Hepatocyte (in vitro differentiated cells): ENCODE data around the gene UQCRFS1. TPM values are rescaled to one million over a fixed set of nuclear protein-coding genes. Genes with fewer than 3 reads are reported as not detected.

Source experiments
- DNase-seq: peaks from one replicate; pipeline ENCODE4 v3.0.0-alpha.2; 2016; ENCODE audit warnings: low spot score
- H2AFZ ChIP-seq: fragments of 200-600 bp; sonication (generic); 2 replicates; pipeline ENCODE4 v1.6.0; 2016; ENCODE audit warnings: antibody characterized with exemption, mild to moderate bottlenecking
- H3K27ac ChIP-seq: fragments of 200-600 bp; sonication (generic); 2 replicates; pipeline ENCODE4 v1.5.1; 2016; ENCODE audit warnings: mild to moderate bottlenecking
- H3K27me3 ChIP-seq: fragments of 200-600 bp; sonication (generic); 2 replicates; pipeline ENCODE4 v1.6.1; 2016
- H3K36me3 ChIP-seq: fragments of 200-600 bp; sonication (generic); replicated peaks from 2 replicates; pipeline ENCODE4 v1.5.1; 2016; ENCODE audit warnings: low read depth; ENCODE audit not compliant: insufficient read depth
- H3K4me1 ChIP-seq: fragments of 200-600 bp; sonication (generic); 2 replicates; pipeline ENCODE4 v1.5.1; 2016; ENCODE audit warnings: mild to moderate bottlenecking, moderate library complexity; ENCODE audit not compliant: insufficient read depth
- H3K4me2 ChIP-seq: fragments of 200-600 bp; sonication (generic); 2 replicates; pipeline ENCODE4 v1.6.0; 2016
- H3K4me3 ChIP-seq: fragments of 200-600 bp; sonication (generic); 2 replicates; pipeline ENCODE4 v1.5.1; 2016; ENCODE audit warnings: mild to moderate bottlenecking
- H3K79me2 ChIP-seq: fragments of 200-600 bp; sonication (generic); 2 replicates; pipeline ENCODE4 v1.6.0; 2017; ENCODE audit warnings: mild to moderate bottlenecking
- H3K9me2 ChIP-seq: fragments of 200-600 bp; sonication (generic); replicated peaks from 2 replicates; pipeline ENCODE4 v1.6.0; 2017; ENCODE audit warnings: mild to moderate bottlenecking; ENCODE audit not compliant: insufficient read depth
- H3K9me3 ChIP-seq: fragments of 200-600 bp; sonication (generic); 2 replicates; pipeline ENCODE4 v1.5.1; 2016; ENCODE audit warnings: low read depth, mild to moderate bottlenecking
- H4K20me1 ChIP-seq: fragments of 200-600 bp; sonication (generic); 2 replicates; pipeline ENCODE4 v1.6.0; 2016; ENCODE audit warnings: mild to moderate bottlenecking; ENCODE audit not compliant: insufficient read depth, poor library complexity, severe bottlenecking
- CTCF ChIP-seq: fragments of 200-600 bp; sonication (generic); IDR thresholded peaks from 2 replicates; pipeline ENCODE4 v1.5.1; 2016; ENCODE audit warnings: antibody characterized with exemption, mild to moderate bottlenecking; ENCODE audit not compliant: poor library complexity
- EZH2 ChIP-seq: fragments of 200-600 bp; sonication (generic); IDR thresholded peaks from 2 replicates; pipeline ENCODE4 v1.6.1; 2016; ENCODE audit warnings: antibody characterized with exemption, mild to moderate bottlenecking, borderline replicate concordance
- EZH2phosphoT487 ChIP-seq: fragments of 200-600 bp; sonication (generic); IDR thresholded peaks from one replicate; pipeline ENCODE4 v1.6.1; 2018; ENCODE audit warnings: antibody characterized with exemption, mild to moderate bottlenecking, low read depth, moderate library complexity; ENCODE audit not compliant: unreplicated experiment, severe bottlenecking
- WGBS: methylation state at CpG from one replicate; pipeline ENCODE4 v1.1.6; 2016; ENCODE audit warnings: low lambda C conversion rate; ENCODE audit errors: missing lambda C conversion rate; 5-methylcytosine and 5-hydroxymethylcytosine counted together
- polyA plus RNA-seq: library from polyadenylated mRNA; unstranded; fragments of >200 nt; fragmentation: Nextera tagmentation; extraction: Ambion mirVana; gene quantifications from 2 replicates; pipeline ENCODE4 v1.2.1, GENCODE V29; 2016
- total RNA-seq: library from RNA; depleted of rRNA; stranded (reverse); fragments of >200 nt; gene quantifications from 2 replicates; pipeline ENCODE4 v1.2.3, GENCODE V29; 2014

Gene UQCRFS1
- total and polyA plus RNA-seq, 2 experiments from 2014 or later = 45.0 to 79.0 TPM

- WGBS = 70% methylated on average over 9 of the region's 9 CpGs
Observed at GRCh38 chr19:29247471-29247870, 34.5 kb upstream of the UQCRFS1 start.

GRCh38 chr19:29247051-29247450 is 34.1 kb upstream of the UQCRFS1 start:
- Histone ChIP-seq H4K20me1 (no peaks in the 10 kb centered on the region), H3K79me2 (no peaks in the 10 kb centered on the region), H3K4me3 (no peak overlapping the region), H3K9me2 (no peaks in the 10 kb centered on the region), H2AFZ (no peak overlapping the region), H3K36me3 (no peaks in the 10 kb centered on the region), H3K27ac (no peak overlapping the region), H3K9me3 (no peaks in the 10 kb centered on the region), H3K27me3 (peaks cover 4% of the 10 kb centered on the region), H3K4me2 (no peak overlapping the region), H3K4me1 (no peaks in the 10 kb centered on the region)
- 85% methylated on average over 3 of the region's 3 CpGs for WGBS
- TF ChIP-seq CTCF = no peak
- no peak for TF ChIP-seq EZH2
- TF ChIP-seq EZH2phosphoT487 = no peak
- no peak for DNase-seq

More at GRCh38 chr19:29247471-29247870, 34.5 kb upstream of the UQCRFS1 start:
- no peak for TF ChIP-seq EZH2
- TF ChIP-seq CTCF = no peak
- TF ChIP-seq EZH2phosphoT487 = no peak
- H3K4me2 ChIP-seq = no peak overlapping the region
- H3K27me3 ChIP-seq = peaks cover 4% of the 10 kb centered on the region
- no peak for DNase-seq
- H3K4me1 ChIP-seq = no peaks in the 10 kb centered on the region
- no peak overlapping the region for H2AFZ ChIP-seq
- no peak overlapping the region for H3K27ac ChIP-seq
- H3K79me2 ChIP-seq = no peaks in the 10 kb centered on the region
- no peak overlapping the region for H3K4me3 ChIP-seq
- no peaks in the 10 kb centered on the region for H3K36me3 ChIP-seq
- no peaks in the 10 kb centered on the region for H3K9me2 ChIP-seq
- H3K9me3 ChIP-seq = no peaks in the 10 kb centered on the region
- H4K20me1 ChIP-seq = no peaks in the 10 kb centered on the region

- Histone ChIP-seq H3K4me3 (no peak overlapping the region), H3K4me1 (no peaks in the 10 kb centered on the region), H2AFZ (no peak overlapping the region), H3K9me3 (no peaks in the 10 kb centered on the region), H3K27ac (no peak overlapping the region), H3K36me3 (no peaks in the 10 kb centered on the region), H3K27me3 (peaks cover 4% of the 10 kb centered on the region), H3K79me2 (no peaks in the 10 kb centered on the region), H4K20me1 (no peaks in the 10 kb centered on the region), H3K9me2 (no peaks in the 10 kb centered on the region), H3K4me2 (no peak overlapping the region)
- WGBS = 77% methylated on average over 6 of the region's 6 CpGs
- TF ChIP-seq EZH2phosphoT487 = no peak
- no peak for TF ChIP-seq EZH2
- no peak for TF ChIP-seq CTCF
- DNase-seq = no peak
Observed at GRCh38 chr19:29245215-29245614, 32.3 kb upstream of the UQCRFS1 start.

GRCh38 chr19:29241324-29241723 is 28.4 kb upstream of the UQCRFS1 start:
- H3K79me2 ChIP-seq = no peaks in the 10 kb centered on the region
- no peak overlapping the region for H3K4me3 ChIP-seq
- TF ChIP-seq EZH2 = no peak
- TF ChIP-seq CTCF = no peak
- TF ChIP-seq EZH2phosphoT487 = no peak
- no peaks in the 10 kb centered on the region for H3K27me3 ChIP-seq
- no peaks in the 10 kb centered on the region for H3K36me3 ChIP-seq
- H3K27ac ChIP-seq = no peak overlapping the region
- no peaks in the 10 kb centered on the region for H3K9me3 ChIP-seq
- no peaks in the 10 kb centered on the region for H3K4me1 ChIP-seq
- no peak for DNase-seq
- H2AFZ ChIP-seq = no peak overlapping the region
- no peak overlapping the region for H3K4me2 ChIP-seq
- no peaks in the 10 kb centered on the region for H4K20me1 ChIP-seq
- H3K9me2 ChIP-seq = no peaks in the 10 kb centered on the region
